Kidney glomerular epithelial cell (primary cell): ENCODE data around the gene RPL36.

Experiments
- DNase-seq: peaks from one replicate; lab custom pipeline; 2025; lab: John Stamatoyannopoulos, UW

The RPL36 gene

DNA sequence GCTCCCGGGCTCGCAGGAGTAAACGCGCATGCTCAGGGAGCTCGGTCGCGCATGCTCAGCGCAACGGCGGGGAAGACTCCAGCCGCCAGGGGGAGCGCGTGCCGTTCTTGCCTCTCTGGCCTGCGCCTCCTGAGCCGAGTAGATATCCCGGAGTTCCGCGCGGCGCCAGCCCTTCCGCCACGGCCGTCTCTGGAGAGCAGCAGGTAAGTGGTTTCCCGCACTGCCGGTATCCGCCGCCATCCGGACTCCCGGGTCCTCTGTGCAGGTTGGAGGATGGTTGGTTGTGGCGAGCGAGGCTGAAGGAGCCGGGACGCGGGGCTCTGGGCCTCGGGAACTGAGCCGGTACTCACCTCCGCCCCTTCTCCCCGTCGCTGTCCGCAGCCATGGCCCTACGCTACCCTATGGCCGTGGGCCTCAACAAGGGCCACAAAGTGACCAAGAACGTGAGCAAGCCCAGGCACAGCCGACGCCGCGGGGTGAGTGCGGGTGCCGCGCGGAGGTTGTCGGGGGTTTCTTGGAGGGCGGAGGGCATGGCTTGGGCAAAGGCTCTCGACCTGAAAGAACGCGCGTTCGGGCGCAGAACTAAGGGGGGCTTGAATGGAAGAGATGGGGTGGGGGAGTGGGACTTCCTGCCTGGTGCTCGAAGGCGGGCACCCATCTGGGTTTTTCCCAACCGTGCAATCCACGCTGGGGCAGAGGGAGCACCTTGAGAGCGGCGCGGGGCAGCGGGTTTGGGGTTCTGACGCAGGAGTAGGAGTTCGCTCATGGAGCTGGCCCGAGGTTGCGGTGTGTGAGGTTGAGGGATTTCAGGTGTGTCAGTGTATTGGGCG lies at the start of gene RPL36:
Gene RPL36 (plus strand): TSS at position 171 of the 830 bp plus-strand sequence. CDS start 213 bp downstream, at position 384.
- peak; percentile 90 for DNase-seq

DNA sequence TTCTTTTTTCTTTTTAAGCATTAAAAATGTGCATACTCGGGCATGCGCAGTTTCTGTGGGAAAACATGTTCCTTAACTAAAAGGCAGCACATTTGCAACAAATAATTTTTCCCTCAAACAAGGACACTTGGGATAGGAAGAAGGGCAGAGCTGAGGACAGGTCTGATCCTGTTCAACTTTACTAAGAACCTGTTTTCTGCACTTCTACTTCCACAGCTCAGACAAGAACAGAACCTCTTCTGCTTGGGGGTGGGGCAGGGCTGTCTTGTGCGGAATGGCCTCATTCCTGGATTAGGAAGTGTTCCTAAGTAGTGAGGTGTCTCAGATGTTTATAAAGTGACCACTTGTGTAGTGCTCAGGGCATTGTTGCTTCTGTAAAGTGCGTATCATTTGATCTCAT lies 48.9 kb upstream of the RPL36 start:
- no peak for DNase-seq

DNA sequence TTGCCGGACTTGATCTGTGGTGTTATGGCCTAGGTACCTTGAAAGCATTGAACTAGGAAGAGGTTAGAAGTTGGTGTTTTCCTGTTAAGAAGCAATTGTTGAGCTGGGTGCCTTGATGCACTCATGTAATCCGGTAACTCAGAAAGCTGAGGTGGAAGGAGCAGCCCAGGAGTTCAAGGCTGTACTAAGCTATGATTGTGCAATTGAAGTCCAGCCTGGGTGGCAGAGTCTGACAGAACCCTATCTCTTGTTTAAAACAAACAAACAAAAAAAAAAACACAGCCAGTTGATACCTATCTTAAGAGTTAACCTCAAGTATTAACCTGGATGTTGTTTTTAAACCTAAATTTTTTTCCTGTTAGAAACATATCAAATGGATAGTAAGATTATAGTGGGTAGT lies 47.9 kb upstream of the RPL36 start:
- no peak for DNase-seq

DNA sequence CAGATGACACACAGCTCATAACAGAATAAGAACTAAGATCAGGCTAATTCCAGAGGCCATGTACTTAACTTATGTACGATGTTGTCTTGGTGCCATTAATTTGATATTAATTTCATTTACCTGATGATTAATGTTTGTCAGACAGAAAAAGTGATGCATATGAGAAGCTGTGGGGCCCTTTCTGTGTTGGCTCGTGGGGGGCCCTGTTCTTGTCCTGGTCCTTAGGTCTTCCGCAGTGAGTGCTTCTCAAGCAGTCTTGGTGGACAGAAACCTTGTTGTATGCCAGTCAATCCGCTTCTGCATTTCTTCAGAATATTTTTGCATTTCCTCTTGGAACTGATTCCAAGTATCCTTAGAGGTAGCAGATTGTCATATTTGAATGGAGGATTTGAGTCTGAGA lies 47.0 kb upstream of the RPL36 start:
- DNase-seq: no peak

DNA sequence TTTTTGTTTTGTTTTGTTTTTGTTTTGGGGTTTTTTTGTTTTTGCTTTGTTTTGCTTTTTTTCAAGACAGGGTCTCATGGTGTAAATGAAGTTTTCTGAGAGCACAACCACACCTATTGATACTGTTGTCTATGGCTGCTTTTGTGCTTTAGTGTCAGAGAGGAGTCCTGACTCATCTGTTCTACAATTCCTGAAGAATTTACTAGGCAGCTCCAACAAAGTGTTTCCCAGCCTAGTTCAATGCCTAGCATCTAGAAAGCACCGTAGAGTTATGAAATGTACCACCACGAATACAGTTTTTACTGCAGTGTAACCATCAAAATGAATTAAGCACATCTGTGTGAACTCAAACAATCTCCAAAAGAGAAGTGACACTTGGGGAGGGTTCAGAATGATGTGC lies 46.1 kb upstream of the RPL36 start:
- no peak for DNase-seq

DNA sequence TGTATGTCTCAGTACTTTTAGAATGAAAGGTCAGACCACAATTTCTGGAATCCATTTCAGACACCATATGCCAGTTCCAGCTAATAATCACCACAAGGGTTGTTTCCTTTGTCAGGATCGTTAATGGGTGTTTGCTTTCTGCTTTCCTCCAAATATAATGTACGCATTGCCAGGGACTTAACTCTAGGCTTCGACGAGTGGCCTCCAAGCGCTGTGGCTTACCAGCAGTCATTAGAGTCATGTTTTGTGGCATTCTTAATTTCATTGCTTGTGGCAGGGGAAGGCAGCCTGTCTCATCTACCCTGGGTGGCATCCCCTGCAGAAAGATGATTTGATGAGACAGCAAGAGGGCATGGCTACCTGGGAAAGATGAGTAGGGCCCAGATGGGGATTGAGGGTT lies 44.7 kb upstream of the RPL36 start:
- no peak for DNase-seq

DNA sequence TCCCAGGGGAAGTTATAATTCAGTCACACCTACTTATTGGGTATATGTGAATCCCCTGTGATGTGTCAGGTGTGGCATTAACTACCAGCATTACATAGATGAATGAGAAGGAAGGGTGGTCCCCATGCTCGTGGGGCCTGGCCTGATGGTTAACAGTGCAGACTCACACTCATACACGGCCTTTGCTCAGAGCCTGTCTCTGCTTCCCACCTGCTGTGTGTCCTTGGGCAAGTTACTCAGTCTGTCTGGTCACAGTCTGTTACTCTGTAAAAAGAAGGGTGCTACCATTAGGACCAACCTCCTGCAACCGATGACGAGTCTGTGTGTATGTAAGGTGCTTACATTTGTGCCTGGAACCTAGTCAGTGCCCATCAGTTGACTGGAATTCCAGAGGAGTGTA lies 43.4 kb upstream of the RPL36 start:
- no peak for DNase-seq

DNA sequence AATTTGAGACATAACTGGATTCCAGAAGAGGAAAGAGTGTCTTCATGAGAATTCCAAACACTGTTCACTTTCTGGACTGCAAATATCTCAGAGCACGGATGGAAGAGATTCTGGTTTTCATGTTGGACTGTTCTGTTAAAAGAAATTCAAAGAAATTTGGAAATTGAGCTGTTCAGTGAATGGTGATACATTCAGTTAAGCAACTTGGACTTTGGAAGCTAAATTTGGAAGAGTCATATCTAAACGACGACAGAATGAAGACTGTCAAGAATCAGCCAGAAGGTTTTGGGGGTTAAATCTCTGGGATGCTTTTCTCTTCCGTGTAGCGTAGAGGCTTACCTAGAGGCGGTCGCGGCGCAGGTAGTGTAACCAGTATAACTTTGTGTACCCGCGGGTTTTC lies 41.6 kb upstream of the RPL36 start:
- DNase-seq: no peak

DNA sequence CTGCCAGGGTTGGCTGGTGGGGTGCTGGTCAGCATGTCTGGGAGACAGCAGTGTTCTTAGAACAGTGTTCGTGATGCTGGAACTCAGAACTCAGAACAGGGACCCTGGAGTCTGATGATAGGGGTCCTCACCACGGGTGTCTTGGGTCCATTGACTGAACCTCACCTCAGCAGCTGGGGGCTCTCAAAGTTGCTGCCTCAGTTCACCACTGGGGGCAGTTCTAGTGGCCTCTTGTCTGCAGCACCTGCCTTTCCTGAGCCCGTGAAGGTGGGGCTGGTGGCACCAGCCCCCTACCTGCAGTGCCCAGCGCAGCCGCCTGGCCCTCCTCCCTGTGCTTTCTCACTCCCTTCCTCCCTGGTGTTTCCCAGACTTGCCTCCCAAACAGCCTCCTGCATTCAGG lies 38.7 kb upstream of the RPL36 start:
- no peak for DNase-seq

DNA sequence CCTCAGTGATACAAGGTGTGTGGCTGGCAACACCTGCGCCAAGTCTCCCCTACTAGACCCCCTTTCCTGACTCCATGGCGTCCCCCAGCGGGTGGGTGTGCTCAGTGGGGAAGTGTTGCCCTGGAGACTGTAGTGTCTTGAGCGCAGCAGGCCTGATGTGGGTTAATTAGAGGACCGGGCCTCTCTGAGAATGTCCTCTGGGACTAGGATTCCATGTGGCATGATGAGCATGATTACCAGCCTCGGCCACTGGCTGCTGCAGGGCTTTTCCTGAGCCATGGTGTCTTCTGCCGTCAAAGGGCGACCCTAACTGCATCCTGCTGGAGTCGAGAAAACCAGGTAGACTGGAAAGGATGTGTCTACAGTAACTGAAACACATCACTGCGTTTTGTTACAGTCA lies 37.8 kb upstream of the RPL36 start:
- DNase-seq: no peak

DNA sequence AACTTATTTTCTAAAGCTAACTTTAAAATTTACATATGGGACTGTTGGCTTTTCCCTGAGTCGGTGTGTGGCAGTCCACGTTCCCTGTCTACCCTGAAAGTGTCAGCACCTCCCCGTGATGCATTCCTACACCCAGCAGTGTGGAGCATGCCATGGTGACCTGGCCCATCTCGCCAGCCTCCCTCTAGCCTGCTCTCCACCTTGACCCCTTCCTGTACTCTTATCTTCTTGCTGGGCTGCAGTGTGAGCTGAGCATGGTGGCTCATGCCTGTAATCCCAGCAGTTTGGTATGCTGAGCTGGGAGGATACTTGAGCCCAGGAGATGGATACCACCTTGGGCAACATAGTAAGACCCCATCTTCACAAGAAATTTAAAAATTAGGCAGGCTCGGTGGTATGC lies 35.2 kb upstream of the RPL36 start:
- DNase-seq: no peak

DNA sequence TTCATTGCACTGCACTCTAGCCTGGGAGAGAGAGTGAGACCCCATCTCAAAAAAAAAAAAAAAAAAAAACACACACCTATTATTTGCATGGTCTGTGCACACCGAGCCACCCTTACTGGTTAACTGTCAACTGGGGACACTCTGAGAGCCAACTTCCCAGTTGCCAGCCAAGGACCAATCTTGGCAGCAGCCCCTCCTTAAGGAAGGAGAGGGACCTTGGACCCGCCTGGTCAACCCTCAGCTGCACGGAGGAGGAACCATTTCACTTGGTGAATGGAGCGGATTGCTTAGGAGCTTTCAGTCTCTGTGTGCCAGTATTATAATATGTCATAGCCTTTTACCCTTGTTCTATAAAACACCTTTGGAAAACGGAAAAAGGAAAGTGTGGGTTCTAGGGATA lies 34.7 kb upstream of the RPL36 start:
- no peak for DNase-seq

DNA sequence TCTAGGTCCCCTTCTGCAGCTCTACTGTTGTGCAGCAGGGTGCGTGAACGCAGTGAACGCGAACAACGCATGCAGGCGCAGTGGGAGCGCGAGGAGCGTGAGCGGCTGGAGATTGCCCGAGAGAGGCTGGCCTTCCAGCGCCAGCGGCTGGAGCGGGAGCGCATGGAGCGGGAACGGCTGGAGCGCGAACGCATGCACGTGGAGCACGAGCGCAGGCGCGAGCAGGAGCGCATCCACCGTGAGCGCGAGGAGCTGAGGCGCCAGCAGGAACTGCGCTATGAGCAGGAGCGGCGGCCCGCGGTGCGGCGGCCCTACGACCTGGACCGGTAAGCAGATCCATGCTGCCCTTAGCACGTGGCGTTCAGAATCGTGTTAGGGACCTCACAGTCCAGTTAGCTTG lies 28.6 kb upstream of the RPL36 start:
- no peak for DNase-seq

DNA sequence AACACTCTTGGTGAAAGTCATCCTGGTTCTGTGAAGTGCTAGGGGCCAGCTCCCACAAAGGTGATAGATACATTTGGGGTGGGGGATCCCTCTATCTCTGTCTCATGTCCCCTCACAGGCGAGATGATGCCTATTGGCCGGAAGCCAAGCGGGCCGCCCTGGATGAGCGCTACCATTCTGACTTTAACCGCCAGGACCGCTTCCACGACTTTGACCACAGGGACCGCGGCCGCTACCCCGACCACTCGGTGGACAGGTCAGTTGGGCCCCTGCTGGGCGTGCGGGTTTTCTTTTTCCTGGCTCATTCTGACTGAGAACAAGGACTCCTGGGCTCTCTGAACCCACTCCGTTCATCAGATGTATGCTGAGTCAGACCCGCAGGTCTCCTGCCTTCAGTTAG lies 26.2 kb upstream of the RPL36 start:
- no peak for DNase-seq

DNA sequence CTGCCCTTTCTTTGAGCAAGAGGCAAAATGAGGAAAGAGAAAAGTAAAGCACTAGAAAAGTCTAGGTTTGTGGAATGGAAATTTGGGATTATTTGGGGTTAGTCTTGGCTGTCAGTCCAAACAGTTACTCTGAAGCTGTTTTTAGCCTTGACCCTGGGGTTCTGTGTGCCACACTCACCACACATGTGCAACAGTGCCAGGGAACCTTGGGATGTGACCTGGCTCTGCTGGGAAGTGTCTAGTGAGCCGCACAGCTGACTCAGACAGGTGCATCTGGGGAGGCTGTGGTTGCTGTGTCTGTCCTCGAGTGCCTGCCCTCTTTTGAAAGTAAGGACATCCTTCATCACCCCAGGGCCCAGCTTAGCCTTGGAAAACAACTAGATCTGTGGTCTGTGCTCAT lies 25.6 kb upstream of the RPL36 start:
- DNase-seq: no peak

DNA sequence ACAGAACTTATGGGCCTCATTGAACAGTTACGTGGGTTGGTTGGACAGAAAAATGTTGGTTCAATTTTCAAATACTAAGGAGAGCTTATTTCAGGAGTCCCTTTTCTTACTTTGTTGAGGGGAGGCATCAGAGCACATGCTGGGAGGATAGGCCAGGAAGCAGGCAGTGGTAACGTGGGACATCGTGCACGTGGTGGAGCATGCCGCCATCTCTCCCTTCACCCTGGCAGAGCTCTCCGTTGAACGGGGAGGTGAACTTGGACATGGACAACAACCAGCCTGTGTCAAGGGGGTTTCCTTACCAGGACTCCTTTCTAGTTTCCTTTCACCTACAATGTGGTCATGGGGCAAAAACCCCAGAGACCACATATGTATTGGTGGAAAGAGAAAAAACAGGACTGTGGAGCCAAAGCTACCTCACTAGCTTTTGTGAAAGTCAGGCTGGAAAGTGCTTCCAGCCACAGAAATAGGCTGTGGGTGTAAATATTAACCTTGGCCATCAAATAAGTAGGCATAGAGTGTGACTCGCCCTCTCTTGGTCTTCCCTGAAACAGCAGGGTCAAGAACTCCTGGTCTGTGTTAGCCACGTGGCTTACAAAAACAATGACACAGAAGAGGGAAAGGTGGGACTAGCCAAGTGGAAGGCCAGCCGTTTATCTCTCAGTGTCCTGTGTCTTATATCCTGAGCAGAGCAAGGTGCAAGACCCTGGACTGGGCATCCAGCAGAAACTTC lies 24.1 kb upstream of the RPL36 start:
- peak; percentile 83 for DNase-seq

DNA sequence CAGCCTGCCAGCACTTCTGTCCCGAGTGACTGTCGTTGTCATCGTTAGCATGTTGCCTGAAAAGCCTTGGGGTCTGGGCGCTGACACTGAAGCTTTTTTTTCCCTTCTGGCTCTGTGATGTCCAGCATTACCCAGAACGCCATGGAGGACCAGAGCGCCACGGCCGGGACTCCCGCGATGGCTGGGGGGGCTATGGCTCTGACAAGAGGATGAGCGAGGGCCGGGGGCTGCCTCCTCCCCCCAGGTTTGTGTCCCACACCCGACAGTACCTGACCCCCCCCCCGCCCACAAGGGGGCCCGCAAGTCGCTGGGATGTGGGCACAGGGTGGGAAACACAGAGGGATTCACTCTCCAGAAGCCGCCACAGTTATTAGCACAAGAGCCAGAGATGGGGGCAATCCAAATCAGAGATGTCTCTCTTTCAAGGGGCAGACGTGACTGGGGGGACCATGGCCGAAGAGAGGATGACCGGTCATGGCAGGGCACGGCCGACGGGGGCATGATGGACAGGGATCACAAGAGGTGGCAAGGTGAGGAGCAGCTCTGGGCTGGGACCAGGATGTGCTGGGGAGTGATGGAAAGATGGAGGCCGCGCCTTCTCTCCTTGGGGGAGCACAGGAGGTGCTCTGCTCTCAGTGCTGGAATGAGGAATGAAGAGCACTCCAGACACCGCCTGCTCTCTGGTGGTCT lies 23.0 kb upstream of the RPL36 start:
- DNase-seq: no peak

DNA sequence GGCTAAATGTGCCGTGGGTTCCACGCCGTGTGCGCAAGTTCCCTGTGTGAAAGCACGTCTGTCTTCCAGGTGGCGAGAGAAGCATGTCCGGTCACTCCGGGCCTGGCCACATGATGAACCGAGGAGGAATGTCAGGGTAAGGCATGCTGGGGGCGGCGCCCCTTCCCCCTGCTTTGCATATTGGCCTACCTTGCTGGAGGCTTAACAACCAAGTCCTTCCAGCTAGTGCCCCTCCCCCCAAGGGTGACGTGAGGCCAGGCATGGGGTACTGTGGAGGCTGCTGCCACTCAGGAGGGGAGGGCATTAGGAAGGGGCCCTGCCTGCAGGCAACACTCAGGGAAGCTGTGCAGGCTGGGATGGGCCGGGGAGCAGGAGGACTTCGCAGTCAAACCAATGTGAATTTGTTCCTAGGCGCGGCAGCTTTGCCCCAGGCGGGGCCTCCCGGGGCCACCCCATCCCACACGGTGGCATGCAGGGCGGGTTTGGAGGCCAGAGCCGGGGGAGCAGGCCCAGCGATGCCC lies 22.3 kb upstream of the RPL36 start:
- DNase-seq: no peak

DNA sequence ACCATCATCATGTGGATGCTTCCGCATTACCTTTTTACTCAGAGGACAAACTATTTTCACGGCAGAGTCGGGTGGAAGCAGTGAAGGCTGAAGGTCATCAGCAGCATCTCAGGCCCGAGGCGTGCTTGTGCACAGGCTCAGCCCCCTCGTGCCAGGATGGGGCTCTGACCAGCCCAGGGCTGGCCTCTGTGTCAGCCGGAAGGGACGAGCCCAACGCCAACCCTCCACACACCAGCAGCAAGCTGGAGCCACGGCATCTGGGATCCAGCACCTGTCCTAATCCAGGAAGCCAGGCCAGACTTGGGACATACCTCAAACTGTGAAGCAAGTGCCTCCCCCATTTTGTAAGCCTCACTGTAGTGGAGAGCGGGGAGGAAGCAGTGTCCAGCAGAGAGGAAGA lies 20.9 kb upstream of the RPL36 start:
- no peak for DNase-seq

DNA sequence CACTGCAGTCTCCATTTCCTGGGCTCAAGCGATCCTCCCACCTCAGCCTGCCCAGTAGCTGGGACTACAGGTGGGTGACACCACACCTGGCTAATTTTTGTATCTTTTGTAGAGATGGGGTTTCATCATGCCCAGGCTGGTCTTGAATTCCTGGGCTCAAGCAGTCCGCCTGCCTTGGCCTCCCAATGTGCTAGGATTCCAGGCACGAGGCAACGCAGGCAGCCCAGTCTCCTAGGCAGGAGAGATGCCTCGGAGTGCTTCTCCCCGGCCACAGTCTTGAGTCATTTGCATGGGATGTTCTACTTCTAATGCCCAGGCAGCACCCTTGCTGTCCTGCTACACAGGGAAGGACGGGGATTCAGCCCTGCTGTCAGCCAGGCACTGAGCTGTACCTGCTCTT lies 18.5 kb upstream of the RPL36 start:
- no peak for DNase-seq

DNA sequence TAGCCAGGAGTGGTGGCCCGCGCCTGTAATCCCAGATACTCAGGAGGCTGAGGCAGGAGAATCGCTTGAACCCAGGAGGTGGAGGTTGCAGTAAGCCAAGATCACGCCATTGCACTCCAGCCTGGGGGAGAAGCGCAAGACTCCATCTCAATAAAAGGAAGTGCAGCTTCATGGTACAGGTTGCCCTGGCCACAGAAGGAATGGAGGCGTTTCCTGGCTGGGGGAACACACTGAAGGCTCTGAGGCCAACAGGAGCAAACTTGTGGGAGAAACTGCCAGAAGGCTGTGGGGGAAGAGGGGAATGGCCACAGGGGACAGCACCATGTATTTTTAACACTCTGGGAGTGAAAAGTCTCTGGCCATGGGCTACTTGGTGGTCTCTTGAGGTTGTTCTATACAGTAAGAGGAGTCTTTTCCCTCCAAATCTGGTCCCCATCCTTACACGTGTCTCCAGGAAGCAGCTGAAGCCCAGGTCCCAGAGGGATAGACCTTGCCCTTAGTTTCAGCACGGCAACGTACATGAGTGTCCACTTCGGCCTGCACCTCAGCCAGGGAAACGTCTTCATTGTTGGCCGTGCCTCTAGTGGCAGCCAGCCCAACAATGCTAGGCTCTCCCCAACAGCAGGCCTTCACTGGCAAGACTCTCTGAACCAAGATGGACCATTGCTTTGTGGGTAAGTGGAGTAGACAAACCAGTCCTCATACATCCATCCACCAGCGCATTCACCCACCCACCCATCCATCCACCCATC lies 17.2 kb upstream of the RPL36 start:
- no peak for DNase-seq

DNA sequence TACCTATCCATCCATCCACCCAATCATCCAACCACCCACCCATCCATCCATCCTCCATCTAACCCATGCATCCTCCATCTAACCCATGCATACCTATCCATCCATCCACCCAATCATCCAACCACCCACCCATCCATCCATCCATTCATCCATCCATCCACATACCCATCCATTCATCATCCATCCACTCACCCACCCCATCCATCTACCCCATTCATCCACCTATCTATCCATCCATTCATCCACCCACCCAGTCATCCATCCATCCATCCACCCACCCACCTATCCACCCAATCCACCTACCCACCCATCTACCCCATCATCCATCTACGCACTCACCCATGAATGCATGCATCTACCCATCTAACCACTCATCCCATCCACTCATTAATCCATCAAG lies 16.3 kb upstream of the RPL36 start:
- DNase-seq: no peak
